ENCODE results near the gene SMG6. TPM values are rescaled to one million over a fixed set of nuclear protein-coding genes. Genes with fewer than 3 reads are reported as not detected.
"Not testable (repeated sequence)": the region's sequence is repeated elsewhere in the genome, so short reads cannot be mapped to it uniquely, and the experiment has no call there.

The SMG6 gene
- total RNA-seq, 1 donor: 49.3 TPM

DNA sequence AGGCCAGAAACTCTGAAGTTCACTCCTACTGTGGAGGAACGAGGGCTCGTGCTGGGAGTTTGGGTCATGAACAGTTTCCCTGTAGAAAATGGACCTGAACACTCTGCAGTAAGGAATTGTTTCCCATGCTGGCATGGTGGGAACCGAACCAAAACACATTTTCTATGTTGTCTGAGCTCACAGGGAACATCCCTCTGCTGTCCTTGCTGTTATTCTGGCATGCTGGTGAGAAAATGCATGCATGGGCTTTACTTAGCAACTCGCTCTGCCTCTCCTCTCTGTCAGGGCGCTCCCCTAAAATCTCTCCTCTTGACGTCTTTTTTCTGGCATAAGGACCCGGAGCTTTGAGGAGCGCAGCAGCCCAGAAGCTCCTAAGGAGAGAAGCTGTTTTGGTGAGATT, 283.9 kb downstream of the SMG6 start:
- H3K4me3 ChIP-seq (ENCODE audit: low read depth, low read length): no peak overlapping the region
- DNase-seq (ENCODE audit: low read depth): no peak
- TF ChIP-seq, protein P1, sequence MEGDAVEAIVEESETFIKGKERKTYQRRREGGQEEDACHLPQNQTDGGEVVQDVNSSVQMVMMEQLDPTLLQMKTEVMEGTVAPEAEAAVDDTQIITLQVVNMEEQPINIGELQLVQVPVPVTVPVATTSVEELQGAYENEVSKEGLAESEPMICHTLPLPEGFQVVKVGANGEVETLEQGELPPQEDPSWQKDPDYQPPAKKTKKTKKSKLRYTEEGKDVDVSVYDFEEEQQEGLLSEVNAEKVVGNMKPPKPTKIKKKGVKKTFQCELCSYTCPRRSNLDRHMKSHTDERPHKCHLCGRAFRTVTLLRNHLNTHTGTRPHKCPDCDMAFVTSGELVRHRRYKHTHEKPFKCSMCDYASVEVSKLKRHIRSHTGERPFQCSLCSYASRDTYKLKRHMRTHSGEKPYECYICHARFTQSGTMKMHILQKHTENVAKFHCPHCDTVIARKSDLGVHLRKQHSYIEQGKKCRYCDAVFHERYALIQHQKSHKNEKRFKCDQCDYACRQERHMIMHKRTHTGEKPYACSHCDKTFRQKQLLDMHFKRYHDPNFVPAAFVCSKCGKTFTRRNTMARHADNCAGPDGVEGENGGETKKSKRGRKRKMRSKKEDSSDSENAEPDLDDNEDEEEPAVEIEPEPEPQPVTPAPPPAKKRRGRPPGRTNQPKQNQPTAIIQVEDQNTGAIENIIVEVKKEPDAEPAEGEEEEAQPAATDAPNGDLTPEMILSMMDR (IDR thresholded peaks at IDR 0.05; ENCODE audit: insufficient read depth, low read length): no peak

DNA sequence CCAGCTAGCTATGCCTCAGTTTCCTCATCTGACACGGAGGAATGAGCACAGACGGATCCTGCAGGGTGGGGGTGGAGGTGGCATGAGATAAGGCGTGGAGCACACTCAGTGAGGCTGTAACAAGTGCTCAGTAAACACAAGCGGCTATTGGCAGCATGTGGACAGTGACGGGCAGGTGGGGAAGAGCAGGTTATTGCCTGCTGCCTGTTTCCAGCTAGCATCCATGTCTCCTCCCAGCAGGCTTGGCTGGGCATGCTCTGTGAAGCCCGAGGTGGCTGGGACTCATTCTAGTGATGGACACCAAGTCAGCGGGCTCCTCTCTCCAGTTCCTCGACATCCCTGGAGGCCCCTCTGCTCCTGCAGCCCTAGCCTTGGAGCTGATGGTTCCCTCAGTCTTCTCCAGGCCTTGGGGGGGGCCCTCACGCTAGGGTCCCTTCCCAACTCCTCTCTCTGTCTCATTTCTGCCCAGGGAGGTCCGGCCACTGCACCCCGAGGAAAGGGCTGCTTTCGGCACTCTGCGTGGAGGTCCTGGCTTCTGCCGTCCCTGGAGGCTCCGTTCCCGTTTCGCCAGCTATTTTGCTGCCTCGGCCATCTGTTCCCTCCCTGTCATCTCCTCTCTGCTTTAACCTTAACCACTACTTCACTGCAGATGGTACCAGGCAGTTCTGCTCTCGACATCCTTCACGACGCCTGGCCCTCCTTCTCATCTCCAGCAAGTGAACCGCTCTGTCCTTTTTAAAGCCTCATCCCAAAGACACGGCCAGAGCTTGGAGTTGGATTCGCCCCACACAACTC, 284.7 kb downstream of the SMG6 start:
- TF ChIP-seq, protein P1 (IDR thresholded peaks at IDR 0.05; ENCODE audit: insufficient read depth, low read length): no peak
- no peak overlapping the region for H3K4me3 ChIP-seq (ENCODE audit: low read depth, low read length)
- DNase-seq (ENCODE audit: low read depth): no peak

DNA sequence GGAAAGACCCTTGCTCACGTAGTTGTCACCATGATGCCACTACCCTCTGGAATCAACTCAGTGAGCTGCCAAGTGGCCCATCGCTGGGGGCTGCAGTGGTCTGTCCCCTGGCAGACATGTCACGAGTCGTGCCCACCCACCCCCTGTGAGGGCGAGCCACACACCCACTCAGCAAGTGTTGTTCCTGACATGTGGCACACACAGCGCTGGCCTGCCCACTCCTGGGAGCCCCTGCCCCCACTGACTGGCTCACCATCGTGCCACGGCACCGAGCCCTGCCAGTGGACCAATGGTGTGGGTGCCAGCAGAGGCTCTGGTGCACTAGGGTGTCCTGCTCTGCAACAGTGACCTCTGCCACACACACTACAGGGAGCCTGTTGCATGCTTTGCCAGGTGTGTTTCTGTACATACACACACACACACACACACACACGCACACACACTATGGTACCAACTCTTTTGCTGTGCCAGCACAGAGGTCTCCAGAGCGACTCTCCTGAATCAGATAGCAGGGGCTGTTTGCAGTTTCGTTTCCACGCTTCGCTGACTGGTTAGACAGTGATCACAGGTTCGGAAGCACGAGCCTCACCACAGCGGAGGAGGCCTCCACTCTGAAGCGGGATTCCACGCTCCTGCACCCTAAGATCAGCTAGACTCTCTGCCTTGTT, 286.2 kb downstream of the SMG6 start:
- no peak for DNase-seq (ENCODE audit: low read depth)
- TF ChIP-seq, protein P1 (IDR thresholded peaks at IDR 0.05; ENCODE audit: insufficient read depth, low read length): no peak
- no peak overlapping the region for H3K4me3 ChIP-seq (ENCODE audit: low read depth, low read length)

DNA sequence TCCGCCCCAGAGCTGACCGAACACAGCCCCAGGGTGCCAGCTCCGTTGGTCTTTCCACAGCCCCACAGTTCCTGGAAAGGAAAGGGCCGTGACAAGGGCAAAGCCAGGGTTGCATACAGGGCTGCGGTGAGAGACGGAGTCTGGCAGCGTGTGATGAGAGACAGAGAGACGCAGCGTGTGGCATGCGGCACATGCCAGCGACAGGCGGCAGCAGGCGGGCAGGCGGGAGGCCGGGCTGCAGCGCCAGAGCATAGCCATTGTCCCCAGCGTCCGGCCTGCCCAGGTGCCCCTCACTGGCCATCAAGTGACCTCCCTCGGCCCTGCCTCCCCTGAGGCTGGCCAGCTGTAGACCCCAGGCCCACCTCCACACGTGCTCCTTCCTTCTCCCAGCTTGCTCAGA, 287.1 kb downstream of the SMG6 start:
- DNase-seq (ENCODE audit: low read depth): no peak
- TF ChIP-seq, protein P1 (IDR thresholded peaks at IDR 0.05; ENCODE audit: insufficient read depth, low read length): no peak
- H3K4me3 ChIP-seq (ENCODE audit: low read depth, low read length): no peak overlapping the region

DNA sequence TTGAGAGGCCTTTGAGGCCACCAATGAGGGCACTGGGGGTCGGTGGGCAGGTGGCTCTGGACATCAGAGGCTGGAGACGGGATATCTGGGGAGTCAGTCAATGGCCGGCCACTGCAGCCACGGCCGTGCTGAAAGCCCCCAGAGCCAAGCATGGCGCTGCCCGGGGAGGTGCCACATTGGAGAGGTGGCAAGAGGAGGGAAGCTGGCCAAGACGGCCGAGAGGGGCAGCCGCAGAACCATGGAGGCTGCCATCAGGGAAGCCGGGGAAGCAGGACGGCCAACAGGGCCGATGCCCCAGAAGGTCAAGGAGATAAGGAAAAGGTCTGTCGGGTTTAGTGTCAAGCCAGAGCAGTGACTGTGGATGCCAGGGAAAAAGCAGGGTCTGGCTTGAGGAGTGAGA, 288.3 kb downstream of the SMG6 start:
- TF ChIP-seq, protein P1 (IDR thresholded peaks at IDR 0.05; ENCODE audit: insufficient read depth, low read length): no peak
- no peak overlapping the region for H3K4me3 ChIP-seq (ENCODE audit: low read depth, low read length)
- no peak for DNase-seq (ENCODE audit: low read depth)

DNA sequence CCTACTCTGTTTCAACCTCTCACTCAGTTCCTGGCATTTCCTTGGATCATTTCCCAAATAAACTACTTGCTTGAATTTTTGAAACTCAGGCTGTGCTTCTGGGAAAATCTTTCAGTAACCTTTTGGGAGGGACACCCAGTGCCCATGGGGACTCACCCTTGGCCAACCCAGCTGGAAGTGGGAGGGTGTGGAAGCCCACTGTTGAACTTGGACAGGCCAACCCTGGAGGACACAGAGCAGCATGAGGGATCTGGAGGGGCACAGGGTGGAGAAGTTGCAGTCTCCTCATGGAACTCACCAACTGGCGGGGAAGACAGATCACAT, 289.6 kb downstream of the SMG6 start:
- no peak for DNase-seq (ENCODE audit: low read depth)
- TF ChIP-seq, protein P1 (IDR thresholded peaks at IDR 0.05; ENCODE audit: insufficient read depth, low read length): no peak
- no peak overlapping the region for H3K4me3 ChIP-seq (ENCODE audit: low read depth, low read length)

DNA sequence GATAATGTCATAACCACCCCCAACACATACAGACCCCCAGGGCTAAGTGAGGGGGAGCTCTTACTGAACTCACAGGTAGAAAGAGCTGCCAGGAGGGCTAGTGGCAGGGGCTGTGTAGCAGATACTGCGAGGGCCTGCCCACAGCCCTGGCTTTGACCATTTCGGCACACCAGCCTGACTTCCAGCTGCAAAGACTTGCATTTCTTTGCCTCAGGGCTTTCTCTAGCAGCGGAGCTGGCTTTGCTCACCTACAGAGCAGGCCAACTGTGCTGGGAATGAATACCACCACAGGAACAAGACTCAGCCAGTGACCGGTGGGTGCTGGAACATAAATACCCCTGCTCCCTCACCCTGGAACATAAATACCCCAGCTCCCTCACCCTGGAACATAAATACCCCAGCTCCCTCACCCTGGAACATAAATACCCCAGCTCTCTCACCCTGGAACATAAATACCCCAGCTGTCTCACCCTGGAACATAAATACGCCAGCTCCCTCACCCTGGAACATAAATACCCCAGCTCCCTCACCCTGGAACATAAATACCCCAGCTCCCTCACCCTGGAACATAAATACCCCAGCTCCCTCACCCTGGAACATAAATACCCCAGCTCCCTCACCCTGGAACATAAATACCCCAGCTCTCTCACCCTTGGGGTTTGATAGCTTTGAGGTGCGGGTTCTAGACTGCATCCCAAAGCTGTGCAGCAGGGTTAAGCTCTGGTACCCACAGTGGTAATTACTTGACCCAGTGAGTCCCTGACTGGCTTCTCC, 290.2 kb downstream of the SMG6 start:
- not testable (repeated sequence) for H3K4me3 ChIP-seq (ENCODE audit: low read depth, low read length); DNase-seq (ENCODE audit: low read depth)
